Gastrocnemius medialis (tissue), 4 donors: Measurements from ENCODE around the gene GIMD1.

Source experiments
- CTCF ChIP-seq, 5 experiments: fragments of 450-650 bp in 3 of 5; fragments of 200-600 bp in 2 of 5; sonication (generic) in 2 of 5; IDR thresholded peaks in 4 of 5; conservative IDR thresholded peaks in 1 of 5; 1 replicate in 4 of 5; 2 replicates in 1 of 5; pipeline ENCODE4 v1.5.1; 2016 to 2019; ENCODE audit warnings: antibody characterized with exemption in 5 of 5, mild to moderate bottlenecking in 3 of 5, moderate library complexity in 3 of 5
- POLR2A ChIP-seq, 2 donors: fragments of 450-650 bp; IDR thresholded peaks; one replicate each; pipeline ENCODE4 v1.6.1; 2017; ENCODE audit warnings: antibody characterized with exemption in 2 of 2, mild to moderate bottlenecking in 2 of 2, moderate library complexity in 2 of 2

GRCh38 chr4:106380179-106380578 lies 11.6 kb upstream of the GIMD1 start:
- TF ChIP-seq CTCF (IDR thresholded peaks at IDR 0.05 in 4 of 5, conservative IDR thresholded peaks at IDR 0.05 in 1 of 5) (no peak), POLR2A (IDR thresholded peaks at IDR 0.05) (no peak)
